ENCODE measurements around the gene ATE1. TPM values are rescaled to one million over a fixed set of nuclear protein-coding genes. Genes with fewer than 3 reads are reported as not detected.
A peak's percentile ranks its signal among the peaks of the same experiment; 100 is the strongest.

ATE1 gene
- total RNA-seq, 2 donors from 2014 or later = 16.5 to 24.4 TPM

DNA sequence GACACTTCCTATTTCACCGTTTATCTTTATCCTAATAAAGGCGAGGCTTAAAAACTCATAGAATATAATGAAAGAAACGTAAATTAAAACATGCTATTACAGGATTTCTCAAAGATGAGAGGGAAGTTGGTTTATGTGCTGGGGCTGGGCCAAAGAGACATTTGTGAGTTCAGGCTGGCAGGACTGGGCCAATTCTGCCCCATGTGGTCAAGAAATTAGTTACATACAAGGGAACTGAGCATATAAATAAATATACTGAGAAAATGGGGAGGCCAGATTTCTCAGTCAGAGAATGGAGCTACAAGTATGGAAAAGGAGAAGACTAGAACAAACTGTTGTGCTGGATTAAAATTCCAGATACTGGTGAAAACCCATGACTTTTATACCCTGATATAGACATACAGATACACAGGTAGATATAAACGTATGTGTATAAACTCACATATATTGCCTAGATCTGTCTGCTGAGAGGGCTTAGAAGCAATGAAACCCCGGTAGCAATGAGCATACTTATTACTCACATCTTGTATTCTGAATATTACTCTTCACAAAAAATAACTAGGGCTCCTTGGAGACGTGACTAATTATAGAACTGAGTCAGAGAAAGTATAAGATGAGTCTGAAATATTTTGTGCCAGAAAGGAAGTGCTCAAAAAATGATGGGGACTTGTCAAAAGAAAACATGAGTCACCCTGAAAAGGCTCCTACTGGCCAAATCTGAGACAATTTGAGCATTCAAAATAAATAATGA, 173.9 kb downstream of the ATE1 start:
- H3K9me3 Mint-ChIP-seq = peaks cover 14% of the 10 kb centered on the region
- peak; percentile 97 for ATAC-seq (replicated peaks)
- peaks cover 45% of the 10 kb centered on the region for H3K36me3 Mint-ChIP-seq (ENCODE audit: low read depth)
- peaks cover 19% of the 10 kb centered on the region for H3K4me1 Mint-ChIP-seq
- no peaks in the 10 kb centered on the region for H3K27me3 Mint-ChIP-seq
- peak overlapping the region; percentile 91 for H3K27ac Mint-ChIP-seq
- peak overlapping the region; percentile 65 for H3K4me3 Mint-ChIP-seq

DNA sequence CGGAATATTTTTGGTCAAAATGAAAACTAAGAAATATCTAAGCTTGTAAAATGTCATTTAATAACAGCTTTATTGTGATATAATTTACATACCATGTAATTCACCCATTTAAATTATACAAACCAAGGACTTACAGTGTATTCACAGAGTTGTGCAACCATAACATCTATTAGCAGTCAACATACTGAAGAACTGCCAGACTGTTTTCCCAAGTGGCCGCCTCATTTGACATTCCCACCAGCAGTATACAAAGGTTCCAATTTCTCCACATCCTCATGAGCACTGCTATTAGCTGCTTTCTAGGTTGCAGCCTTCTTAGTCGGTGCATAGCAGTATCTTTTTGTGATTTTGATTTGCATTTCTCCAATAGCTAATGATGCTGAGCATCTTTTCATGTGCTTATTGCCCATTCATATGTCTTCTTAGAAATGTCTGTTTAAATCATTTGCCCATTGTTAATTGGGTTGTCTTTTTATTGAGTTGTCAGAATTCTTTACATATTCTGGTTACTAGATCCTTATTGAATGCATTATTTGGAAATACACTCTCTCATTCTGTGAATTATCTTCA, 176.6 kb downstream of the ATE1 start:
- Mint-ChIP-seq H3K4me1 (peaks cover 19% of the 10 kb centered on the region), H3K27ac (no peak overlapping the region), H3K27me3 (no peaks in the 10 kb centered on the region), H3K36me3 (ENCODE audit: low read depth) (peaks cover 19% of the 10 kb centered on the region), H3K9me3 (no peaks in the 10 kb centered on the region), H3K4me3 (no peak overlapping the region)
- no peak for ATAC-seq (replicated peaks)

DNA sequence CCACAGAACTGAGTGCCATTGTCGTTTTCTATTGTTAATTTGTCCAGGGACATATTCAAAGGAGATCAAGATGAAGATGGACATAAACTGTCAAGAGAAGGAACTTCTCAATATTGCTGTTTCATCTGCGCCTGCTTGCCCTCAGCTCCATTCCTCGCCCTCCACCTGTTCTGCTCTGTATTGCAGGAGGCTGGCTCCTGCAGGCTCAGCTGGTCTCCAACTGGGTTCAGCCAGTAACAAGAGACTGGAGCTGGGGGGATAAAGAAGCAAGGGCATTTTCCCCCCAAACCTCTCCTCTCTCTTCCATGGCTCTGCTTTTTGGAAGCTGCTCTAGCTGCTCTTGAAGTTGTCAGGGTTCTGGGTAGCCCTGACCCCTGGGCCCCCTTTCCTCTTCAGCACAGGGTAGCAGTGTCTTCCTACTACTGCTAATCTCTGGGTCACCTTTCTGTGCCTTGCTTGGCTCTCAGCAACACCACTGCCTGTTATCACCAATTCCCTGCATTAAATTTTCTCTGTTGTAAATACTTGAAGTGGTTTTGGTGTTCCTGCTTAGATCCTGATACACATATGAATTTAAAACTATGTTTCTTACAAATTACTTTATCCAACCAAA, 180.6 kb downstream of the ATE1 start:
- no peak for ATAC-seq (replicated peaks)
- Mint-ChIP-seq H3K27ac (no peak overlapping the region), H3K4me1 (no peaks in the 10 kb centered on the region), H3K36me3 (ENCODE audit: low read depth) (peaks cover 24% of the 10 kb centered on the region), H3K27me3 (no peaks in the 10 kb centered on the region), H3K4me3 (no peak overlapping the region), H3K9me3 (no peaks in the 10 kb centered on the region)

DNA sequence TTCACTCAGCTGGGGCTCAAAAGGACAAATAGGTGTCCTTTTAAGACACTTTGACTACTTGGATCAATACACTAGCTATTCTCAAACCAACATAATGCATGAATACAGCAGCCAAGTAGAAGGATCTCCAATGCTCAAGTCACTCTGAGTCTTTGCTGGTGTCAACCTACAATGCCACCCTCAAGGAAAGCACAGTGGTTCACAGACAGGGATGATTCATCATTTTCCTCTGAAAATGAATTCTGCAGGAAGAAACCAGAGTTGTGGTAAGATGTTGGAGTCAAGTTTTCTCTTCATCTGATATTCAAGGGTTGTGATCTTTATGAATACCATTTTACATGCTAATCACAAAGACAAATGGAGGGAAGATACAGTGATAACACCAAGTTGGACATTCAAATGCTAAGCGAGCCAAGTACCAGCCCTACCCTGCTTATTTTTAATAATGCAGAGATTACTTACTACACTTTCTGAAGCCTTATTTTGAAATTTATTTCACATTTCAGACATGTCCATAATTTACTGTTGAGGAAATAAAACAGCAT, 186.5 kb downstream of the ATE1 start:
- Mint-ChIP-seq H3K4me1 (peaks cover 9% of the 10 kb centered on the region), H3K27me3 (peaks cover 11% of the 10 kb centered on the region), H3K9me3 (no peaks in the 10 kb centered on the region), H3K36me3 (ENCODE audit: low read depth) (peaks cover 36% of the 10 kb centered on the region), H3K4me3 (no peak overlapping the region), H3K27ac (no peak overlapping the region)
- peak; percentile 51 for ATAC-seq (replicated peaks)

DNA sequence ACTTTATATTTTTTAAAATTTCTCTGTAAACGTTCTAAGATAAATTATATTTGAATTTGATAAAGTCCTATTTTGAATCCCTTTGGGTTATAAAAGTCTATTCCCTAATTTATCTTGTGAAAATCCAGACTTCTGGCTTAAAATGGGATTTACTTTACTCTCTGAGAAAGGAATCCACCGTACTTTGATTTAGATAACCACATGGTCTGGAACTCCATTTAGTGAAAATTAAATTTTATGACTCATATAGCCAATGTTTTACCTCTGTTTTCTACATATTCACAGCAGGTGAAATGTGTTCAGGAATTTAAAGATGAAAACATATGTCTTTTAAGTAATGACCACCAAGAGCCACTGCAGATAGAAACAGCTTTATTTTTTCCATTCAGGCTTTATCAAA, 187.8 kb downstream of the ATE1 start:
- Mint-ChIP-seq H3K27ac (no peak overlapping the region), H3K9me3 (no peaks in the 10 kb centered on the region)

DNA sequence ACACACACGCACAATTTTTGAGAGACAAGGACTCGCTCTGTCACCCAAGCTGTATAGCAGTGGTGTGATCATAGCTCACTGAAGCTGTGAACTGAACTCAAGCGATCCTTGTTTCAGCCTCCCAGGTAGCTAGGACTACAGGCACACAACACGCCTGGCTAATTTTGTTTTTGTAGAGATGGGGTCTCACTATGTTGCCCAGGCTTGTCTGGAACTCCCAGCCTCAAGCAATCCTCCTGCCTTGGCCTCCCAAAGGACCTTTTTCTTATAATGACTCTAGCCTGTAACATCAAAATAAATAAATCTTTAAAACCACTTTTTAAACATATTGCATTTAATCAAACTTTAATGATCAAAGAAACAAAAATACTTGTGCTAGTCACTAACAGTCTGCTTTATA, 188.7 kb downstream of the ATE1 start:
- no peak overlapping the region for H3K4me3 Mint-ChIP-seq
- ATAC-seq (replicated peaks) = no peak

More for the DNA sequence above, 187.8 kb downstream of the ATE1 start:
- Mint-ChIP-seq H3K4me1 (peaks cover 9% of the 10 kb centered on the region), H3K4me3 (no peak overlapping the region), H3K27me3 (peaks cover 18% of the 10 kb centered on the region), H3K36me3 (ENCODE audit: low read depth) (peaks cover 36% of the 10 kb centered on the region)
- no peak for ATAC-seq (replicated peaks)

DNA sequence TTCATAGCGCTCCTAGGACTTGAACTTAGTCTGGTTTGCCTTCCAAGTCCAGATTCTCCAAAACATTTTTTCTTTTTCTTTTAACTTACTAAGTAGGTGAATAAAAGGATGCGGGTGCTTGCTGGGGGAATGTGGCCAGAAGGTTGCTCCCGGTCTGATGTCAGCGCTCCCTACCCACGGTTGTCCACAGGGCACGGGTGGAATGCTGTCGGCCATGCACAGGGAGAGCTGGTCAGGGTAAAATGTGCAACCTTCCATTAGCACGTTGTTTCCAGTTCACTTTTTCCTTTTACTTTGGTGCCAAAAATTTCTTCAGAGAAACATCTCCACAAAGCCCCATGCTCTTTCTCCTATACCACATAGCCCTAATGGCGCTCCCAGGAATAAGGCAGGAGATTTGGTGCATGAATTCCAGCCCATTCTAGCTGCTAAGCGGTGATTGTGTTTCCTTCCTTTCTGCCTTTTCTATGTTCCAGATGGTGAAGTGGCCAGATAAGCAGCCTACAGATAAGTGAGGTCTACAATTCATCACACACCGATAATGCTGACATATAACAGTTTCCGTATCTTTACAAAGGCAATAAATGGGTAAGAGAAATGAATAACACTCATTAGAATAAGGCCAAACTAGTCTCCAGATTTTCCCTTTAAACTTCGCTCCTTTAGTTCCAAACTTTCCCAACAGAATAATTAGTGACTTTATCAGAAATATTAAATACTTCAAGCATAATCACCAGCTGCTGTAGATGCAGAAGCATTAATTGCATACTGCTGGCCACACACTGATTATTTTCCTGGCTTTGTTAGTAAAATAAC, 191.3 kb downstream of the ATE1 start:
- no peak for ATAC-seq (replicated peaks)
- H3K4me1 Mint-ChIP-seq = peaks cover 9% of the 10 kb centered on the region
- peaks cover 27% of the 10 kb centered on the region for H3K27me3 Mint-ChIP-seq
- H3K4me3 Mint-ChIP-seq = no peak overlapping the region
- peaks cover 6% of the 10 kb centered on the region for H3K36me3 Mint-ChIP-seq (ENCODE audit: low read depth)
- H3K9me3 Mint-ChIP-seq = no peaks in the 10 kb centered on the region
- no peak overlapping the region for H3K27ac Mint-ChIP-seq

More for the DNA sequence above, 188.7 kb downstream of the ATE1 start:
- peaks cover 28% of the 10 kb centered on the region for H3K36me3 Mint-ChIP-seq (ENCODE audit: low read depth)
- H3K27me3 Mint-ChIP-seq = peaks cover 23% of the 10 kb centered on the region
- H3K4me1 Mint-ChIP-seq = peaks cover 9% of the 10 kb centered on the region
- H3K9me3 Mint-ChIP-seq = no peaks in the 10 kb centered on the region
- no peak overlapping the region for H3K27ac Mint-ChIP-seq

DNA sequence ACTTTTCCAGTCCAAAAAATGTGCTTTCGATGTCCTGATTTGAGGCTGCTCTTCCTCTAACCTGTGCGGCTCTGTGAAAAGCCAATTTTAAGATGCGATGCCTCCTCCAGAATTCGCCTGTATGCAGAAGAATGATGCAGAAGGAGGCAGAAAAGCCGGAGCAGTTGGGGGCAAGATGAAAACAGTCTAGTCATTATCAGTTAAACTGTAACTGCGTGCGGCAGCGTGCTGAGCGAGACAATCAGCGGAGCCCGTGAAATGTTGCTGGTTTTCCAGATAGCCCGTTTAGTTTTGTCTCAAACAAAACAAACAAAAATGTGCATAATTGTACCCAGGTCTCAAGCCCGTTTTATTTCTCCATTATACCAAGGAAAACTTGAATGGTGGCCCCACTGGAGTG, 192.6 kb downstream of the ATE1 start:
- Mint-ChIP-seq H3K27ac (no peak overlapping the region), H3K36me3 (ENCODE audit: low read depth) (no peaks in the 10 kb centered on the region), H3K9me3 (no peaks in the 10 kb centered on the region), H3K4me3 (no peak overlapping the region), H3K27me3 (peaks cover 27% of the 10 kb centered on the region), H3K4me1 (peaks cover 4% of the 10 kb centered on the region)
- no peak for ATAC-seq (replicated peaks)

DNA sequence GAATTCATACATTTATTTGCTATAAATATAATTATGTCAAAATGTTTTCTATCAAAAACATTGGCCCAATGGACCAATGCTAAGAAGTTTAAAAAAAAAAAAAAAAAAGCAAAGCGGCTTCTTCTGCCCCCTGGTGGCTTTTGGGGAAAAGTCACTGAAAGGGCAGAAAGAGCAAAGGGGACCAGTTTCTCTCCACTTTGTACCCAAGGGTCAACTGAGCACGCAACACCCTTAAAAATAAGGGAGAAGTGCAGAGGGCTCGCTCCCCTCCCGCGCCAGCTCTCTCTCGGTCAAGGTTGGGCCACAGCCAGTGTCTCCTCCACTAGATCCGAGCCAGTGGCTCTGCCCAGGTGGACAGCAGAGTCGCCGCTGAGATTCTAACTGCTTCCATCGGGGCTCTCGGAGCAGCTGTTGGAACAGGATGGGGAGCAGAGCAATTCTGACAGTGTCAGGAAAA, 193.2 kb downstream of the ATE1 start:
- no peak overlapping the region for H3K4me3 Mint-ChIP-seq
- H3K36me3 Mint-ChIP-seq (ENCODE audit: low read depth) = no peaks in the 10 kb centered on the region
- H3K4me1 Mint-ChIP-seq = peaks cover 4% of the 10 kb centered on the region
- H3K27me3 Mint-ChIP-seq = peaks cover 27% of the 10 kb centered on the region
- no peak for ATAC-seq (replicated peaks)
- no peaks in the 10 kb centered on the region for H3K9me3 Mint-ChIP-seq
- H3K27ac Mint-ChIP-seq = no peak overlapping the region

DNA sequence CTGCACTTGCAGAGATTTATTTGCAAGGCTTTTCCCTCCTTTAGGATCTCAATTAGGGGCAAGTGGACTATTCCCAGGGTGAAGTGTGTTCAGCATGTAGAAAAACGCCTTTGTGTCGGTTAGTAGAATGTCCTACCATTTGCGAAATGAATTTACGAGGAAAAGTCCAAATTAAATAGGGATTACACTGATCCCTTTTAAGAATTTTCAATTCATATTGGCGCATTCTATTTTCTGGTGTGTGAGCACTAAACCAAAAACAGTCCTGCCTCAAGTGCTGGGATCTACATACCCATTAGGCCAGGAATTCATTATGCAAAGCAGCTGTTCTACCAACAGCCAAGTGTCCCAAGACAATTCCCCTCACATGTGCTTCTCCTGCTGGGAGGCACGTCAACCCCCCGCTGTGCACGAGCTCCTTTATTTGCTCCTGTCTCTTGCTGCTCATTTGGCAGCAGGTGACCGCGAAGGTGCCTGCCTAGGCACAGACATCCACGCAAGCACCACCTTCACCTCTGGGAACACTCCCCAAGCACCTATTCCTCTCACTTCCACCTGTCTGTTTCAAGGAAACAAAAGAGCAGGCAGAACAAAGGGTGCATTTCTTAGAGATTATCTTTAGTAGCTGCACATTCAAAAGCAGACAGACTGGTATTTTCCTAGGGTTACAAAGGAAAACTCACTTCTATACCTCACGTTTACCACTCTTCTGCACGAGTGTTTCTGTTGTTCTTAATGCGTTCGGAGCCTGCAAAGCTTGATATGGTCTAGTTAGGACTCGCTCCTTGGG, 195.0 kb downstream of the ATE1 start:
- no peak for ATAC-seq (replicated peaks)
- Mint-ChIP-seq H3K27me3 (peaks cover 27% of the 10 kb centered on the region), H3K9me3 (no peaks in the 10 kb centered on the region), H3K27ac (no peak overlapping the region), H3K4me3 (no peak overlapping the region), H3K36me3 (ENCODE audit: low read depth) (no peaks in the 10 kb centered on the region), H3K4me1 (peaks cover 4% of the 10 kb centered on the region)

DNA sequence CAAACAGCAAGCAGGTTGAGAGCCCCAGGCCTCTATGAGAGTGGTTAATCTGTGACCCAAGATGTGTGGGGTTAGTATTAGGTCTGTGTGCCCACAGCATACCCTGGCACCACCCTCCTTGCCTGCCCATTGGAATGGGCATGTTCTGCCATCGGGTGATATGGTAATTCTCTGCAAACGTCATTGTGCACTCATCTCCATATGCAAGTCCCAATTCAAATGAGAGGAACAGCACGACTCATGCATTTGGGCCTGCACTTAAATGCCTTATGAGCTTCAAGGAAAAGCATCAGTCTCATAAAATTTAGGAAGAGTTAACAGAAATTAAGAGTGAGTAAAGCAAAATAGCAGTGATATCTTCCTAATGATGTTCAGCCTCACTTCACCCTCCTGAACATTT, 195.7 kb downstream of the ATE1 start:
- Mint-ChIP-seq H3K9me3 (no peaks in the 10 kb centered on the region), H3K4me1 (peaks cover 4% of the 10 kb centered on the region), H3K27ac (no peak overlapping the region), H3K27me3 (peaks cover 24% of the 10 kb centered on the region), H3K4me3 (no peak overlapping the region), H3K36me3 (ENCODE audit: low read depth) (no peaks in the 10 kb centered on the region)
- ATAC-seq (replicated peaks) = no peak

DNA sequence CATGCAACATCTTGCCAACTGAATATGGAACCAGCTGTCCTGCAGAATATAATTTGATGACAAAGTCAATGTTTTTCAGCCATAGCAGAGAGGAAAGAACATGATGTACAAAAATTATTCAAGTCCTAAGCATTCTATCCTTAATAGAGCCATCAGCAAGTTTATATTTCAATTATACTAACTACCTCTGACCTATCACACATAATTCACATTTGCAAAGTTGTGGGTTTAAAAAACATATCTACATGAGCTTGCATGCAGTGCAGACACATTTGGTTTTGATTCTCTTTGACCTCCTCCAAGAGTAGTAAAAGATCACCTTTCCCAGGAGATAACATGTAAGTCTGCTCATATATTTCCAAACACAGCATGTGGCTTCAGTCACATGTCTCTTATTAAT, 203.5 kb downstream of the ATE1 start:
- no peaks in the 10 kb centered on the region for H3K4me1 Mint-ChIP-seq
- ATAC-seq (replicated peaks) = no peak
- H3K27me3 Mint-ChIP-seq = peaks cover 3% of the 10 kb centered on the region
- no peaks in the 10 kb centered on the region for H3K9me3 Mint-ChIP-seq
- no peaks in the 10 kb centered on the region for H3K36me3 Mint-ChIP-seq (ENCODE audit: low read depth)
- H3K4me3 Mint-ChIP-seq = no peak overlapping the region
- H3K27ac Mint-ChIP-seq = no peak overlapping the region

DNA sequence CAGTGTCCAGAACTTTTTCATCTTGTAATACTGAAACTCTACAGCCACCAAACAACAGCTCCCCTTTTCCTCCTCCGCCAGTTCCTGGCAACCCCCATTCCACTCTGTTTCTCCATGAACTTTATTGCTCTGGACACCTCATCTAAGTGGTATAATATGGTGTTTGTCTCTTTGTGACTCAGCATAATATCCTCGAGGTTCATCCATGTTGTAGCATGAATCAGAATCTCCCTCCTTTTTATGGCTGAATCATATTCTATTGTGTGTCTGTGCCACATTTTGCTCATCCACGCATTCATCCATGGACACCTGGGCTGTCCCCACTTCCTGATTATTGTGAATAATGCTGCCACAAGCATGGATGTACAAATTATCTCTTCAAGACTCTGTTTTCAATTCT, 205.2 kb downstream of the ATE1 start:
- H3K27me3 Mint-ChIP-seq = peaks cover 10% of the 10 kb centered on the region
- no peak for ATAC-seq (replicated peaks)
- H3K4me3 Mint-ChIP-seq = no peak overlapping the region
- no peaks in the 10 kb centered on the region for H3K4me1 Mint-ChIP-seq
- no peaks in the 10 kb centered on the region for H3K9me3 Mint-ChIP-seq
- H3K27ac Mint-ChIP-seq = no peak overlapping the region
- no peaks in the 10 kb centered on the region for H3K36me3 Mint-ChIP-seq (ENCODE audit: low read depth)

DNA sequence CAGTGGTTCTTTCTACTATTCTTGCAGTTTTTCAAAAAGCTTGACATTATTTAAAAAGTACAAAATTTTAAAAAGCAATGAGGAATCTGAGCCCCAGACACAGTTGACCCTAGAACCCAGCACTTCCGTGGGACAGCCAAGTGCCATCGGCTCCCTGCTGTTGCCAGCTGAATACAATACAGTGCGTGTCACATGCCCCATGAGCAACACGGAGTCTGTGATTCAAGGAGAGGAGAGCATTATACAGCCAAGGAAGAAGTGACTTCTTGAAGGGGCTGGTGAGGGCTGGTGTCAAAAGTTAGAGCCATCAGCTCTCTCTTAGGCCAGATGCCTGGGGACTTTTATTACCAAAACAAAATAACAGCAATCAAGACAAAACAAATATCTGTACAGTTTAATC, 206.6 kb downstream of the ATE1 start:
- no peaks in the 10 kb centered on the region for H3K36me3 Mint-ChIP-seq (ENCODE audit: low read depth)
- no peak overlapping the region for H3K4me3 Mint-ChIP-seq
- peaks cover 10% of the 10 kb centered on the region for H3K27me3 Mint-ChIP-seq
- H3K27ac Mint-ChIP-seq = no peak overlapping the region
- no peak for ATAC-seq (replicated peaks)
- no peaks in the 10 kb centered on the region for H3K4me1 Mint-ChIP-seq
- no peaks in the 10 kb centered on the region for H3K9me3 Mint-ChIP-seq
